ENCODE results near the gene C3orf52.

- peak in 1 of 2 donors; percentile 98 for TF ChIP-seq POLR2A (IDR thresholded peaks at IDR 0.05)
- TF ChIP-seq, protein P1, sequence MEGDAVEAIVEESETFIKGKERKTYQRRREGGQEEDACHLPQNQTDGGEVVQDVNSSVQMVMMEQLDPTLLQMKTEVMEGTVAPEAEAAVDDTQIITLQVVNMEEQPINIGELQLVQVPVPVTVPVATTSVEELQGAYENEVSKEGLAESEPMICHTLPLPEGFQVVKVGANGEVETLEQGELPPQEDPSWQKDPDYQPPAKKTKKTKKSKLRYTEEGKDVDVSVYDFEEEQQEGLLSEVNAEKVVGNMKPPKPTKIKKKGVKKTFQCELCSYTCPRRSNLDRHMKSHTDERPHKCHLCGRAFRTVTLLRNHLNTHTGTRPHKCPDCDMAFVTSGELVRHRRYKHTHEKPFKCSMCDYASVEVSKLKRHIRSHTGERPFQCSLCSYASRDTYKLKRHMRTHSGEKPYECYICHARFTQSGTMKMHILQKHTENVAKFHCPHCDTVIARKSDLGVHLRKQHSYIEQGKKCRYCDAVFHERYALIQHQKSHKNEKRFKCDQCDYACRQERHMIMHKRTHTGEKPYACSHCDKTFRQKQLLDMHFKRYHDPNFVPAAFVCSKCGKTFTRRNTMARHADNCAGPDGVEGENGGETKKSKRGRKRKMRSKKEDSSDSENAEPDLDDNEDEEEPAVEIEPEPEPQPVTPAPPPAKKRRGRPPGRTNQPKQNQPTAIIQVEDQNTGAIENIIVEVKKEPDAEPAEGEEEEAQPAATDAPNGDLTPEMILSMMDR (IDR thresholded peaks at IDR 0.05) = peak in 1 of 6 experiments; percentile 20
Measured at GRCh38 chr3:112086076-112086854, at the start of gene C3orf52.

Data from thyroid gland (tissue), 4 donors.